Ammon's horn (tissue), 1 donor: ENCODE measurements around the gene LBH.

Experiments used
- DNase-seq: peaks from one replicate; pipeline ENCODE4 v3.0.0-alpha.2; 2016; ENCODE audit warnings: low spot score

LBH gene

GRCh38 chr2:30276455-30276911, 45.1 kb downstream of the LBH start:
- DNase-seq: no peak

GRCh38 chr2:30277582-30277981, 46.2 kb downstream of the LBH start:
- no peak for DNase-seq

- no peak for DNase-seq
Observed at GRCh38 chr2:30278419-30278818, 47.1 kb downstream of the LBH start.

GRCh38 chr2:30280596-30281434, 49.5 kb downstream of the LBH start:
- DNase-seq: no peak

- DNase-seq: no peak
Observed at GRCh38 chr2:30282081-30282480, 50.7 kb downstream of the LBH start.

- DNase-seq: no peak
Observed at GRCh38 chr2:30282721-30283120, 51.4 kb downstream of the LBH start.

- DNase-seq: no peak
Observed at GRCh38 chr2:30283931-30284565, 52.7 kb downstream of the LBH start.

- DNase-seq: no peak
Observed at GRCh38 chr2:30285758-30286157, 54.4 kb downstream of the LBH start.

GRCh38 chr2:30287190-30287840, 56.0 kb downstream of the LBH start:
- no peak for DNase-seq

- no peak for DNase-seq
Observed at GRCh38 chr2:30287857-30288513, 56.7 kb downstream of the LBH start.

GRCh38 chr2:30288561-30288960, 57.2 kb downstream of the LBH start:
- no peak for DNase-seq

GRCh38 chr2:30293303-30293921, 62.1 kb downstream of the LBH start:
- peak; percentile 43 for DNase-seq

GRCh38 chr2:30294133-30294532, 62.8 kb downstream of the LBH start:
- DNase-seq: no peak

- DNase-seq: no peak
Observed at GRCh38 chr2:30296496-30296895, 65.2 kb downstream of the LBH start.

- no peak for DNase-seq
Observed at GRCh38 chr2:30298302-30298701, 67.0 kb downstream of the LBH start.

- no peak for DNase-seq
Observed at GRCh38 chr2:30300122-30300455, 68.8 kb downstream of the LBH start.

- no peak for DNase-seq
Observed at GRCh38 chr2:30300456-30301221, 69.3 kb downstream of the LBH start.

- DNase-seq: no peak
Observed at GRCh38 chr2:30301551-30301950, 70.2 kb downstream of the LBH start.

- no peak for DNase-seq
Observed at GRCh38 chr2:30302566-30302965, 71.2 kb downstream of the LBH start.

GRCh38 chr2:30303095-30303494, 71.8 kb downstream of the LBH start:
- no peak for DNase-seq

GRCh38 chr2:30305235-30305634, 73.9 kb downstream of the LBH start:
- no peak for DNase-seq
